Ishikawa (cell line): ENCODE results near the gene UST.

Experiments
- CEBPB ChIP-seq: IDR thresholded peaks from 2 replicates; pipeline ENCODE4 v1.6.1; 2012
- CREB1 ChIP-seq: IDR thresholded peaks from 2 replicates; pipeline ENCODE4 v1.6.1; 2012; ENCODE audit warnings: low read depth
- EGR1 ChIP-seq: IDR thresholded peaks from 2 replicates; pipeline ENCODE4 v1.6.1; 2012
- EP300 ChIP-seq: IDR thresholded peaks from 2 replicates; pipeline ENCODE4 v1.6.1; 2012; ENCODE audit warnings: borderline replicate concordance
- FOXM1 ChIP-seq: IDR thresholded peaks from 2 replicates; pipeline ENCODE4 v1.6.1; 2012; ENCODE audit warnings: low read depth, borderline replicate concordance
- MAX ChIP-seq: IDR thresholded peaks from 2 replicates; pipeline ENCODE4 v1.6.1; 2012
- NFIC ChIP-seq: IDR thresholded peaks from 2 replicates; pipeline ENCODE4 v1.6.1; 2012
- RAD21 ChIP-seq: IDR thresholded peaks from 2 replicates; pipeline ENCODE4 v1.6.1; 2012; ENCODE audit warnings: low read depth
- REST ChIP-seq: IDR thresholded peaks from 2 replicates; pipeline ENCODE4 v1.6.1; 2012; ENCODE audit warnings: low read depth, mild to moderate bottlenecking
- TAF1 ChIP-seq: IDR thresholded peaks from 2 replicates; pipeline ENCODE4 v1.6.1; 2012; ENCODE audit warnings: low read depth, mild to moderate bottlenecking
- TEAD4 ChIP-seq: IDR thresholded peaks from 2 replicates; pipeline ENCODE4 v1.6.1; 2012
- USF1 ChIP-seq: IDR thresholded peaks from 2 replicates; pipeline ENCODE4 v1.6.1; 2012
- YY1 ChIP-seq: IDR thresholded peaks from 2 replicates; pipeline ENCODE4 v1.6.1; 2012; ENCODE audit warnings: low read depth
- ZBTB7A ChIP-seq: IDR thresholded peaks from 2 replicates; pipeline ENCODE4 v1.6.1; 2012; ENCODE audit warnings: low read depth

- no peak for TF ChIP-seq CREB1
- TF ChIP-seq REST, result no peak
- TF ChIP-seq CEBPB, result no peak
- TF ChIP-seq MAX, result peak; percentile 33; the same call in 1 of the 2 replicates
- no peak for TF ChIP-seq RAD21
- TF ChIP-seq EP300, result no peak
- no peak for TF ChIP-seq NFIC
- no peak for TF ChIP-seq TAF1
- TF ChIP-seq YY1, result no peak
- no peak for TF ChIP-seq FOXM1
- TF ChIP-seq TEAD4, result no peak
- peak; percentile 42 for TF ChIP-seq USF1
- no peak for TF ChIP-seq ZBTB7A
- TF ChIP-seq EGR1, result no peak
These were observed 225.7 kb downstream of the UST start for GRCh38 chr6:148972481-148972880.
